MCF 10A (cell line): ENCODE data around the gene LDB3. TPM values are rescaled to one million over a fixed set of nuclear protein-coding genes. Genes with fewer than 3 reads are reported as not detected.

Experiments used
- BruUV-seq: library from RNA; stranded (reverse); fragments of 400-500 nt; replicated peaks from 2 replicates; lab custom pipeline; 2021; lab: Mats Ljungman, UMichigan
- CTCF ChIA-PET: fragments of 300-600 bp; sonication (Branson Sonifier 250); formaldehyde crosslinking; extraction: SDS; loops from one replicate; lab custom pipeline; 2021; ENCODE audit warnings: antibody characterized with exemption, inconsistent platforms; lab: Yijun Ruan, JAX
- POLR2A ChIA-PET: fragments of 300-600, 350-650 bp; sonication (Branson Sonifier 250); formaldehyde crosslinking; extraction: SDS; loops from one replicate; lab custom pipeline; 2020; ENCODE audit warnings: antibody characterized with exemption, inconsistent platforms; lab: Yijun Ruan, JAX
- DNase-seq: peaks from one replicate; pipeline ENCODE4 v3.0.0-alpha.2; 2018; ENCODE audit not compliant: unreplicated experiment
- H3K27ac Mint-ChIP-seq: one replicate; pipeline ENCODE4 v1.8.0; 2022; ENCODE audit warnings: mild to moderate bottlenecking, low read depth, mixed read lengths; ENCODE audit not compliant: unreplicated experiment
- H3K27me3 Mint-ChIP-seq: one replicate; pipeline ENCODE4 v1.8.0; 2022; ENCODE audit warnings: mixed read lengths; ENCODE audit not compliant: insufficient read depth, unreplicated experiment
- H3K36me3 Mint-ChIP-seq: one replicate; pipeline ENCODE4 v1.8.0; 2022; ENCODE audit warnings: mild to moderate bottlenecking, moderate library complexity, mixed read lengths; ENCODE audit not compliant: insufficient read depth, unreplicated experiment
- H3K4me1 Mint-ChIP-seq: one replicate; pipeline ENCODE4 v1.8.0; 2022; ENCODE audit warnings: mixed read lengths; ENCODE audit not compliant: insufficient read depth, unreplicated experiment
- H3K4me3 Mint-ChIP-seq: one replicate; pipeline ENCODE4 v1.8.0; 2022; ENCODE audit warnings: mild to moderate bottlenecking, moderate library complexity, mixed read lengths; ENCODE audit not compliant: unreplicated experiment
- H3K9me3 Mint-ChIP-seq: one replicate; pipeline ENCODE4 v1.8.0; 2022; ENCODE audit warnings: mixed read lengths; ENCODE audit not compliant: unreplicated experiment
- intact Hi-C: fragments of 100-400 bp; cut with micrococcal nuclease; formaldehyde crosslinking; loops from 2 replicates; pipeline ENCODE4 v1.14.1; 2022
- total RNA-seq: library from RNA; stranded (reverse); gene quantifications from 2 replicates; pipeline ENCODE4 v1.2.3, GENCODE V29; 2022
- TF ChIP-seq, protein P1 (sequence below): fragments of 200-600 bp; IDR thresholded peaks from one replicate; pipeline ENCODE4 v1.8.0; 2022; ENCODE audit warnings: antibody characterized with exemption, mild to moderate bottlenecking; ENCODE audit not compliant: unreplicated experiment

LDB3 gene
- total RNA-seq, 1 experiment from 2014 or later = 0.23 TPM

DNA sequence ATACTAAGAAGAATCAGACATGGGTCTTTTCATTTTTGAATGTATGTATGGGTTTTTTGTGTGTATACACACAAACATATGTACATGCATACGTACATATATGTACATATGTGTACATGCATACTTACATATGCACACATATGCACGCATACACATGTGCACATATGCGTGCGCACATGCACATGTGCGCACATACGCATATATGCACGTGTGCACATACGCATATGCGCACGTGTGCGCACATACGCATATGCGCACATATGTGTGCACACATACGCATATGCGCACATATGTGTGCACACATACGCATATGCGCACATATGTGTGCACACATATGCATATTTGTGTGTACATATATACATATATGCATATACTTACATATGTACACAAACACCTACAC is 83.2 kb downstream of the LDB3 start:
- Mint-ChIP-seq H3K4me3 (no peak overlapping the region), H3K27me3 (no peaks in the 10 kb centered on the region), H3K27ac (no peak overlapping the region), H3K36me3 (no peaks in the 10 kb centered on the region), H3K4me1 (peaks cover 20% of the 10 kb centered on the region), H3K9me3 (no peaks in the 10 kb centered on the region)
- TF ChIP-seq, protein P1, sequence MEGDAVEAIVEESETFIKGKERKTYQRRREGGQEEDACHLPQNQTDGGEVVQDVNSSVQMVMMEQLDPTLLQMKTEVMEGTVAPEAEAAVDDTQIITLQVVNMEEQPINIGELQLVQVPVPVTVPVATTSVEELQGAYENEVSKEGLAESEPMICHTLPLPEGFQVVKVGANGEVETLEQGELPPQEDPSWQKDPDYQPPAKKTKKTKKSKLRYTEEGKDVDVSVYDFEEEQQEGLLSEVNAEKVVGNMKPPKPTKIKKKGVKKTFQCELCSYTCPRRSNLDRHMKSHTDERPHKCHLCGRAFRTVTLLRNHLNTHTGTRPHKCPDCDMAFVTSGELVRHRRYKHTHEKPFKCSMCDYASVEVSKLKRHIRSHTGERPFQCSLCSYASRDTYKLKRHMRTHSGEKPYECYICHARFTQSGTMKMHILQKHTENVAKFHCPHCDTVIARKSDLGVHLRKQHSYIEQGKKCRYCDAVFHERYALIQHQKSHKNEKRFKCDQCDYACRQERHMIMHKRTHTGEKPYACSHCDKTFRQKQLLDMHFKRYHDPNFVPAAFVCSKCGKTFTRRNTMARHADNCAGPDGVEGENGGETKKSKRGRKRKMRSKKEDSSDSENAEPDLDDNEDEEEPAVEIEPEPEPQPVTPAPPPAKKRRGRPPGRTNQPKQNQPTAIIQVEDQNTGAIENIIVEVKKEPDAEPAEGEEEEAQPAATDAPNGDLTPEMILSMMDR = no peak
- POLR2A ChIA-PET = no interaction called here
- no TSS peak for BruUV-seq
- DNase-seq = no peak
- intact Hi-C loops = no loop called here
- CTCF ChIA-PET = no interaction called here

DNA sequence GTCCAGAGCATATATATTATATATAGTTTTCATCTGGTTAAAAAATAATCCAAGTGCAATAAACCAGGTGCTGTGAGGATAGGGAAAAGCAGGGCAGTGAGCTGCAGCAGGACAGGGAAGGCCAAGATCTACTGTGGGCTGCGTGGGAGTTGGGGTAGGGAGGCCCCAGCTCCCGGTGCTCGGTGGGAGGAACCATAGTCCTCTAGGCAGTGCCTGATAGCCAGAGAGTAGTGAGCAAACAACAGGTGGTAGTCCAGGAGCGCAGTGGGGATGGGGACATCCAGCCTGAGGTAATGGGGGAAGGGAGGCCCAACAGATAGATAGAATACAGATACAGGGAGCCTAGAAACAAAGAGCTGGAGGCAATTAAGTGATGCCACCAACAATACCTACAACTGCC is 84.0 kb downstream of the LDB3 start:
- ChIA-PET POLR2A (interaction anchor here (0.7 kb wide), 1 partner anchor 186 kb away, joined by 3 read pairs; no protein-coding TSS in a partner anchor), CTCF (interaction anchor here (0.5 to 1.6 kb wide), 3 partner anchors 41 to 148 kb away, joined by 3 to 6 read pairs (median 3); no protein-coding TSS in a partner anchor)
- Mint-ChIP-seq H3K4me3 (no peak overlapping the region), H3K9me3 (no peaks in the 10 kb centered on the region), H3K4me1 (peaks cover 20% of the 10 kb centered on the region), H3K36me3 (peaks cover 3% of the 10 kb centered on the region), H3K27me3 (no peaks in the 10 kb centered on the region), H3K27ac (peak overlapping the region; percentile 71)
- DNase-seq = no peak
- no TSS peak for BruUV-seq
- TF ChIP-seq, protein P1 = no peak
- intact Hi-C loops = no loop called here

DNA sequence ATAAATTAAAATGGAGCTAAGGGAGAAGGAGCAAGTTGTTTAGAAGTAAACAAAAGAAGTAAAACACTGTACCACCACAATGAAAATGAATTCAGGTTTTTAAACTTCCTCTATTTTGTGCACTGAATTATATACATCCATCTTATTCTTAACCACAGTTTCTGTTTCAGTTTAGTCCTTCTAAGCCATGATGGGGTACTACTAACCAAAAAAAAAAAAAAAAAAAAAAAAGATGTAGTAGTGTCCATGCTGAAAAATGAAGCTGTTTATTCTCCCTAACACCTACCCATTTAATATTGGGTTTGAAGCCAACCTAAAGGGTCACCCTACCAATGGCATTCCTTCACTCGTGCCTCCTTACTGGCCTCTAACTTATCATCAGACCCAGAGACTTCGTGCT is 84.7 kb downstream of the LDB3 start:
- H3K27me3 Mint-ChIP-seq = no peaks in the 10 kb centered on the region
- peaks cover 20% of the 10 kb centered on the region for H3K4me1 Mint-ChIP-seq
- DNase-seq = no peak
- H3K4me3 Mint-ChIP-seq = no peak overlapping the region
- POLR2A ChIA-PET = no interaction called here
- H3K27ac Mint-ChIP-seq = no peak overlapping the region
- intact Hi-C loops = no loop called here
- CTCF ChIA-PET = interaction anchor here (0.5 to 1.6 kb wide), 4 partner anchors 41 to 148 kb away, joined by 3 to 6 read pairs (median 3); no protein-coding TSS in a partner anchor
- peaks cover 7% of the 10 kb centered on the region for H3K36me3 Mint-ChIP-seq
- no TSS peak for BruUV-seq
- TF ChIP-seq, protein P1 = no peak
- no peaks in the 10 kb centered on the region for H3K9me3 Mint-ChIP-seq

DNA sequence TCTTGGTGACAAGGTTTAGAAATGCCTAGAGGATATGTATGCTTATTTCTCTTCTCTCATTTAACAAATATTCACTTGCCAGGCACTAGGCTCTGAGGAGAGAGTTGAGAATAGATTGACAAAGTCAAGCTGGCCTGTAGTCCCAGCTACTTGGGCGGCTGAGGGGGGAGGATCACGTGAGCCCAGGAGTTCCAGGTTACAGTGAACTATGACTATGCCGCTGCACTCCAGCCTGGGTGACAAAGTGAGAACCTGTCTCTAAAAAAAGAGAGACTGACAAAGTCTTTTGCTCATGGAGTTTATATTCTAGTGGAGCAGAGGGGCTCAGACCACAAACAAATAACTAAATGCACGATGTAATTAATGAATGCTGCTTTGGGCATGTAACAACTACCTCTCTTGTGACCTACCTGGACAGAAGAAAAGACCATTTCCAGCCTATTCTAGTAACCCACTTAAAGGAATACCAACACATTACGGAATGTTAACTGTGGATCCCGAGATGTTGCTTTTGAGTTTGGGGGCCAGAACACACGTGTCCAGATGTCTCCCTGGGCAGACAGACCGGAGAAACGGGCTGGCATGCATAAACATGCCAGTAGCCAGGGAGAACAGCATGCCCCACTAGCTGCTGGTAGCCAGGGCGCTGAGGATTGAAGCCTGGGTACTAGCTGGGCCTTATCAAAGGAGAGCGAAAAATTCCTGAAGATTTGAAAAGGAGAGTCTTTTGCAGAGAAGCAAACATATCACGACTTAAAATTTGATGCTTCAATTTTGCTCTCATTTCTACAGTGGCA is 85.5 kb downstream of the LDB3 start:
- ChIA-PET POLR2A (interaction anchor here (0.6 to 1.4 kb wide), 2 partner anchors 11 to 138 kb away, joined by 4 read pairs; no protein-coding TSS in a partner anchor), CTCF (interaction anchor here (1.6 kb wide), 1 partner anchor 147 kb away, joined by 6 read pairs; no protein-coding TSS in a partner anchor)
- peaks cover 7% of the 10 kb centered on the region for H3K36me3 Mint-ChIP-seq
- BruUV-seq = no TSS peak
- H3K27me3 Mint-ChIP-seq = no peaks in the 10 kb centered on the region
- H3K9me3 Mint-ChIP-seq = no peaks in the 10 kb centered on the region
- intact Hi-C loops = no loop called here
- no peak overlapping the region for H3K27ac Mint-ChIP-seq
- TF ChIP-seq, protein P1 = no peak
- H3K4me1 Mint-ChIP-seq = peaks cover 28% of the 10 kb centered on the region
- no peak for DNase-seq
- H3K4me3 Mint-ChIP-seq = peak overlapping the region; percentile 12
